HL-60/S4 treated with retinoic acid at 250 ng/mL for 4 days and 3 days (cell line): ENCODE measurements around the gene MCC.

Experiments
- in situ Hi-C: fragments of 300-500 bp; cut with MboI; formaldehyde crosslinking; loops from 2 replicates; pipeline ENCODE4 v1.7.0; 2022; ENCODE audit warnings: low sequenced_read_pairs

MCC gene

DNA sequence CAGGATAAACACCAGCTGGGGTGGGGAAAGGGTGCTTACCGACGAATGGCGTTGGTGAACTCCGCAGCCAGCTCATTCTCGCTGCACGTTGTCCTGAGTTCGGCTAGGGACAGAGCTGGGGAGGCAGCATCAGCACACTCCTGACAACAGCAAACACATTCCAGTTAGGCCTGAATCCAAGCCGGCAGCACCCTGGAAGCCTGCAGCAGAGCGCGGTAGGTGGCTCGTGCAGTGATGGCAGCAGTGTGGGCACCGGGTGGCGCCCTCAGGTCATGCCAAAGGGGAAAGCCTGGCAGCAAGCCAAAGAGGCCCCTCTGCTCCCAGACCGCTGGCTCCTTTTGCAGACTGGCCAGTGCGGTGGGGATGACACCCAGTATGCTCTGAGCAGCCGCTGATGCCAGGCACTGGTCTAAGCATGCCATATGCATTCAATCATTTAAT, 444.7 kb downstream of the MCC start:
- in situ Hi-C loops = no loop called here

DNA sequence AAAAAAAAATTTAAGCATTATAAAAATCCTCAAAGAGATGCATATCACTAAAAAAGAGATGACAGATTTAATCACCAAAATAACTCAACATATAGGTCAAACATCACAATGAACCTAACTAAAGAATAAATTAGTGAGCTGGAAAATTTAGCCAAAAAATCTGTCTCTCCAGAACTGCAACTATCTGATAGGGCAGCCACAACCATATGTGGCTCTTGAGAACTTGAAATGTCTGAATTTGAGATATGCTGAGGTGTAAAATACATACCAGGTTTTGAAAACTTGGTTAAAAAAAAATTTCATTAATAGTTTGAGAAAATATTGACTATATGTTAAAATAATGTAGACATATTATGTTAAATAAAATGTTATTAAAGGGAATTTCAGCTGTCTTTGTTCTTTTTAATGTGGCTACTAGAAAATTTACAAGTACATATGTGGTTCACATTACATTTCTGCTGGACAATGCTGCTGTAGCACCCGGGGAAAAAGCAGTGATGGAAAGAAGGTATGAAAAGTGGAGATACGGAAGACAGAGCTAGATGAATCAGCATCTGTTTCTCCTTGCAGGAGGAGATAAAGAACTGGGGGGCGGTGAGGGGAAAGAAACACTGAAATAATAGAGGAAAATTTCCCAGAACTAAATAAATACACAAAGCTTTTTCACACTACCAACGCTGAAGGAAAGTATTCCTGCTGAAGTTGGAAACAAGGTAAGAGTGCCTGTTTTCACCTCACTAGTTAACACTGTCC, 445.6 kb downstream of the MCC start:
- in situ Hi-C loops = no loop called here

DNA sequence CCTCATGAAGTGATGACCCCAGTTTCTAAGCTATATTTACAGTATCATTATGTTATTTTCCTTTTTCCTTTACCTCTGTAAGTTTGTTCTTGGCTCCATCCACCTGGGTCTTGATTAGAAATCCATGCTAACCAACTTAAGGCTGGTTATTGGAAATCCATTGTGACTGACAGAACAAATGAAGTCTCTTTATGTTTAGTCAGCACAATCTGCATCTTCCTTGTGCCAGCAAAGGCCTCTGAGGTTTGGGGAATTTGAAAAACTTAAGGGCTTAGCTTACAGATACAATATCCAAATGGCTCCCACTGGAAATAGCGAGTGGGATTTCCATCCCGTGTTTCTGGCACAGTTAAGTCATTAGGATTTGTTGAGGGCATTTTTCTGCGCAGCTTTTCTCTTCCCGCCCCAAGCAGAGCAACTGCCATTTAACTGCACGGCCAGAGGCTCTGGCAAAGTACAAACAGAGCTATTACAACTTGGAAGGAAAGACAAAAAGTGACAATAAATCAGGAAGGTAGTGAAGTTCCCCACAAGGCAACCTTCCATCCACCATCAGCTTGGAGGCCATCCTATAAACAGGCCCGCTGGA, 447.5 kb downstream of the MCC start:
- in situ Hi-C loops = no loop called here

DNA sequence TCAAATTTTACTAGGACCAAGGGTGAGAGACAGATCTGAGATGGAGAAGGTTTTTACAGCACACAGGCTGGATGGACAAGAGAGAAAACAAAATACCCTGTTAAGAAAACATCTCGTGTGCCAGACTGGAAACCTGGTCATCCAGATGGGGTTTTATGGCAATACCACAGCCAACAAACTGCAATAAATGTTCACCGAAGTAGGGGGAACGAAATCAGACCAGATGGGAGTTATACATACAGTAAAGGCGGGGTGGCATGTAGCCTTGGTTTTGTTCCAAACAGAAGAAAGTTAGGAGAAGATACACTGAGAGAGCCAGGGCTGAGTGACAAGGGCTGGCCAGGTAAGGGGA, 448.3 kb downstream of the MCC start:
- in situ Hi-C loops = no loop called here

DNA sequence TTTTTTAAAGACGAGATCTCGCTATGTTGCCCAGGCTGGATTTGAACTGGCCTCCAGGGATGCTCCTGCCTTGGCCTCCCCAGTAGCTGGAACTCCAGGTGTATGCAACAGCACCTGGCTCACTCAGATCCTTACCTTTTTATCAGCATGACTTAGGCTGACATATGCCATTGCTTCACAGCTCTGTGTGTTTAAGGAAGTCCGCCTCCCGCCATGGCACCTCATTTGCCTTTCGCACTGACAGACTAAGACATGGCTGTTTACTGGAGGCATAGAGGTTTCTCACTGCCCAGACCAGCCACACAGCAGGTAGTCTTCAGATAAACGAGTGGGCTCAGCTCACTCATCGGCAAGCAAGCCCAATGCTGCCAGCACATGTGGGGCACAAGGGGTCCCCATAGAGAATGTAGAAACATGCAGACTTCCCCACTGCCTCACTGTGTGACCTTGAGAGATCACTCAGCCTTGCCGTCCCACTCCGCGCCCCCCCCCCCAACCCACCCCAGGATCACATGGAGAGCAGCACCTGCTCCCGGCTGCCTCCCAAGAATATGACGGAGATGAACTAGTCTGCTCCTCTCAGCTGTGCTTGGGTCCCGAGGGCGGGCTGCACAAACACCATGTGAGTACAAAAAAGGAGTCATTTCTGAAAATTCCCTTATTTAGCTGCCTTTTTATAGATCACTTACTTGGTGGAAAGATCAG, 448.9 kb downstream of the MCC start:
- in situ Hi-C loops = no loop called here

DNA sequence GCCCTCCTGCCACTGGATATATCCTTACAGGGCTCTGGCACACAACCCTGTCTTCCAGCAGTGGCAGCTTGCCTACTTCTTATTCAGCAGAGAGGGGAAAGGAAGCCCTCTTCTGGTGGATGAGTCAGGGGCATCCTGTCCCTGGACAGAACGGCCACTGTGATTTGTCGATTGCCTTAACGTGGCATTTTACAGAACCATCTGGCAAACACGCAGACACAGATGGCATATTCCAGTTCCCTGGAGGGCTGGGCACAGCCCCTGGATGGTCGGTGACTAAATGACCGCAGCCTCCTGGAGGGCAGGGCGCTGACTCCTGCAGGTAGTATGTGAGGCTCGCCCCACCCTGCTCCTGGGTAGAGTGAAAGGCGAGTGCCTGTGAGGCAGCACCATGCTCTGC, 449.5 kb downstream of the MCC start:
- in situ Hi-C loops = no loop called here

DNA sequence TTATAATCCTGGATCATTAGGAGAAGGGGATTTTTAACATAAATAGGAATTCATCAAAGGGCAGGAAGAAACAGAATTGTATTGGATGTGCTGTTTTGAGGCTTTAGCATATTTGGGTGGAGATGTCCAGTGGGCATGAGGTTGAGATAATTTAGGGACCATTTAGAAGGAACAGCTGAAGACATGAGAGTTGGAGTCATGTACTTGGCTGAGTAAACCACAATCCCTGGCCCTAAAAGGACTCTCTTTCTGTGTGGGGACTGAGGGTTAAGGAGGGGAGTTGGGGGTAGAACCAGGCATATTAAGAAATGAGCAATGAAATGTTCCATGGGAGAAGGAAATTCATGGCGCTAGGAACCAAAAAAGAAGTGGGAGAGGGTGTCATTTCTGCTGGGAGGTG, 450.1 kb downstream of the MCC start:
- in situ Hi-C loops = no loop called here

DNA sequence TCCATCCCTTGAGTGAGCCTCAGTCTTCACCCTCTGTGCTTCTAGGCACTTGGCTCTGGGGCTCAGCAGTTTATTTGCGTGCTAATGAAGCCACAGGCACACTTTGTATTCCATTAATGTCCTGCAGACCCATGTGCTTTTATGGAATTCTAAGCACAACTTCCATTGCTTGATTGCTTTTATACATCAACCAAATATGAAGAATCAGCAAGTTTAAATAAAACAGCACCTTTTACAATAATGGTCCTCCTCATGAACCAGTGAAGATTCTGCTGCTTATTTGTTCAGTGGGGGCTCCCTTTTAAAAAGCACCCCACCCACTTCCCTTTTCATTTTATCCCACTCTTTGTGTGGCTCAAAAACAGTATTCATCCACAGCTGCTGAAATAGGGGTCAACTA, 451.4 kb downstream of the MCC start:
- in situ Hi-C loops = no loop called here

DNA sequence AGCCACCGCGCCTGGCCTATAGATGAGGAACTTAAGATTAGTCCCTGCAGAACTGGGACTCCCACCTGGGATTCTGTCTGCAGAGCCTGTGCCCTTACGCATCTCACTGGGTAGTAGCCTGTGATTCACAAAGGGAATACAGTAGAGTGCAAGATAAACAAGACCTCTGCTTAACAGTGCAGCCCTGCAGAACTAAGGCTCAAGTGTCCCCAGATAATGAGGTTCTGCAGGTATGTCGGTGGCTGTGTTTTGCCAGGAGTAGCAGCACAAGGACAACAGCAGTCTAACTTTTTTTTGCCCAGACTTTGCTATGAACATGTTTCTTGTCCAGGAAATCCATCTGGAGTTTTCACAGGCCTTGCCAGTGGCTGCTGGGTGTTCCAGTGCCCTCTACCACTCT, 451.9 kb downstream of the MCC start:
- in situ Hi-C loops = no loop called here

DNA sequence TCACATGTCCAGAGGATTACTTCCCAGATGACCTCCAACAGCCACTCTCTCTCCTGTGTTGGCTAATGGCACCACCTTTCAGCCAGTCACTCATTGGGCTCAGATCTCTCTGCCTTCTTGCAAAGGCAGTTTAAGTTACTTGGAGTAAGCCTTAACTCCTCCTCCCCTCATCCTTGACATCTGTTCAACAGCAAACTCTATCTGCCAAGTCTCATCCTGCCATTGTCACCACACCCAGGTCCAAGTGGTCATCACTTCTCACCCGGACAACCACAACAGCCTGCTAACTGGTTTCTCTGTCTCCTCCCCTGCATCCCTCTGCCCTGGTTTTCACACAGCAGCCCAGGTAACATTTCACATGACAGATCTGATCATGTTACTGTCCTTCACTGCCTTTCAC, 453.2 kb downstream of the MCC start:
- in situ Hi-C loops = no loop called here

DNA sequence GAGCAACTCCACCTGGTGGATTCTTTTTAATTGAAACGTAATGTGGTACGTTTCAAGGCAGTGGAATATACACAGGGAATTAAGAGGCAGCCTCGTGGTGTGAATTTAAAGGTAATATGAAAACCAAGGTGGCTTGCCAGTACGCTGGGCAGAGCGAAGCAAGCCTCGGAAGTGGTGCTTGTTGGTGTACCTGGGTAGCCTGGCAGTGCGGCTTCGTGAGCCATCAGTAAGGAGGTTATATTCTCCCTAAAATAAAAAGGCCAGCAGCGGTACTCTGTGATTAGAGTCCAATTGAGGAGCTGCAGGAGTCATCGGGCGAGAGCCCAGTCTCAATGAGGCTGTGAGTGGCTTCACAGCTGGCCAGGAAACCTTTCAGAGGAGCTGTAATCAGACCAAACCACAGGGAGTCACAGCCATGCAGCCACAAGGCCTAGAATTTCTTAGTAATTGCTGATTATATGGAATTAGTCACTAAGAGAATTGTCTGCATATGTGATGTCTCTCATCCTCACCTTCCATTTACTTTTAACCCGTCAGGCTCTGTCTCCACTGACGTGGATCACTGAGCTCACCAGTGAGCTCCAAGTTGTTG, 454.0 kb downstream of the MCC start:
- in situ Hi-C loops = no loop called here

DNA sequence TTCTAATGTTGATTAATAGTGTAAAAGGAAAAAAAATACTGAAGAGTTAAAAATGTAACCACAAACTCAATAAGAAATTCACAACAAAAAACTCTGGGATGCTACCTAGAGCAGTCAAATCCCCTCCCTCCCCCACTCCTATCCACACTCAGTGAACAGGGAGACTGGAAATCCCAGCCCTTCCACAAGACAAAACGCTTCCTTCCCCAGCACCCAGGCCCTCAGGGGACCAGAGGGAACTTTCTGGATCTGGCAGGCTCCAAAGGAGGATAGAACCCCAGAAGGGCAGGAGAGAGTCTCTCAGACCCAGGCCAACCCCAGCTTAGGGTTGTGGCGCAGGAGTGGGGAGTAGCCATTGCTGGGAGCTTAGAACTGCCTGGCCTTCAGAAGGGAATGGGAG, 456.7 kb downstream of the MCC start:
- in situ Hi-C loops = no loop called here

DNA sequence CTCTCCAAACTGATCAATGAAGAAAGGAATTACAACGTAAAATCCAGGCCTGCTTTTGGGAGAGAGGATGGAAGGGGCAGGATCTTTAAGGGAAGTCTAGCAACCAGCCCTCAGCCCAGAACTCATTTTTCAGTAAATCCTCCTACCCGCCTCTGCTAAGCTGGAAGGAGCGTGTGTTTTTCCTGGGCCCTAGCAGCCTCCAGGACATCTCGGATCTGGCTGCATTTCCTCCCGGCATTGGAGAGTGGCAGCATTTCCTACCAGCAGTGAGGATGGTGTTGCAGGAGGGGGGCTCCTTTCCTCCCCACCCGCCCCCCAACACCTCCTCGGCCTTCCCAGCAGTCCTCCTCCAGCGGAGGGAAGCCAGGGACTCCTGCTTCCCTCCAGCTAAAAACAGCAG, 457.1 kb downstream of the MCC start:
- in situ Hi-C loops = no loop called here

DNA sequence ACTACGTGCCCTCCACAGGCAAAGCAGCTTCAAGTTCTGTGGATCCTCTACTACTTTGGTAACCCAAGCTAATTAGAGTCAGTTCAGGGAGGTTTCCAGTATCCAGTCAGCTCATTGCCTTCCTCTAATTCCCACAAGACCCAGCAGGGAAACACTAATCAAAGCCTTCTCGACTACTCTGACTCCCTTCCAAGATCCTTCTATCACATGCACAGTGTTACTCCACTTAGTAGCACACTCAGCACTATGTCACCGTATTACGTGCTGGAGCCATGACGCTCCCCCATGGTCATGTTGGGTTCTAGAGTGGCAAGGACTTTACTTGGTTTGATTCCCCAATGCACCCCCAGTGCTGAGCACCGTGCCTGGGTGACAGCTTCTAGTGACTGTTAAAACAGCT, 458.6 kb downstream of the MCC start:
- in situ Hi-C loops = no loop called here

DNA sequence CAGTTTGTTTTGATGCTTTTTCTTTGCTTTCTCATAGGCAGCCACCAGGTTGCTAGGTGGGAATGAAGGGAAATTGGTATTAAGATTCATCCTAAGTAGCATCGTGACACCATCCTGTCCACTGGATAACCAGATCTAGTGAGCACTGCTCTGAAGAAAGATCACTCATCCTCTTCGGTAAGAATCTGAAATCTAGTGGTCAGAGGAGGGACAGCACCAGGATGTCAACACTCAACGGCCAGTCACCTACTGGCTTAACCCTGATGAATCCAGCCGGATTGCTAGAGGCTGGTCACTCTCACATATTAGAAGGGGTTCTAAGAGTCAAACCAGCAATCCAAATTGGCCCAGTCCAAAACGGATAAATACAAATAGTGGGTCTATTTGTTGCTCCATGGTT, 460.8 kb downstream of the MCC start:
- in situ Hi-C loops = no loop called here

DNA sequence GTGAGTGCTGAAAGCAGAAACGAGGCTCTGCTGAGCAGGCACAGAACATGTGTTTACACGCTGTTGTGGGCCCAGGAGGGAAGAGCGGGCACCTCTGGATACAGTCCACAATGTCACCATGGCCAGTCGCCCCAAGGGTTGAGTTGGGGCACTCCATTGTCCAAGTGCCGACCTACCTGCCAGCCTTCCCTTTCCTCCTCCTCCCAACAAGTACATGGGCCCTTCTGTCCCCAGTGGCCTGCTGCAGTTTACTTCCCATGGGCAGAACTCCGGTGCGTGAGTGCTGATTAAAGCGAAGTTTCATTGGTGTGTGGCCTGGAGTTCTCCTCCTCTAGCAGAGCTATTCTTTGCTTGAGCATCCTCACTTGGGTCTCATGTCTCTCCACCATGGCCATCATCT, 461.2 kb downstream of the MCC start:
- in situ Hi-C loops = no loop called here

DNA sequence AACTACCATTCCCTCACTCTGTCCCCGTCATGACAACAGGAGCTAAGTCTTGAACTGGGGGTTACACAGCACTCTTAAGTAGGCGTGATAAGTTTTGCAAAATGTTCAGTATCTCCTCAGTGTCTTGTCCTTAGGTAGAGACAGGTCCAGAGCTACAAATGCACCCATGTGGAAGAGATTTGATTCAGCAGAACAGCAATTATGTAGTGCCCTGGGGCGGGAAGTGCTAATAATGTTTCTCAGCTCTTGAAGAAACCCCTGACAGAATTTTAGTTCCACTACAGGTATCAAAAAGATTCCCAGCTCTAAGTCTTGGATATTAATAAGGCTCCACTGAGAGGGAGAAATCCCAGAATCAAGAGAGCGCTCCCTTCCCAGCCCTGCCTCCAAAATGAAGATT, 462.0 kb downstream of the MCC start:
- in situ Hi-C loops = no loop called here

DNA sequence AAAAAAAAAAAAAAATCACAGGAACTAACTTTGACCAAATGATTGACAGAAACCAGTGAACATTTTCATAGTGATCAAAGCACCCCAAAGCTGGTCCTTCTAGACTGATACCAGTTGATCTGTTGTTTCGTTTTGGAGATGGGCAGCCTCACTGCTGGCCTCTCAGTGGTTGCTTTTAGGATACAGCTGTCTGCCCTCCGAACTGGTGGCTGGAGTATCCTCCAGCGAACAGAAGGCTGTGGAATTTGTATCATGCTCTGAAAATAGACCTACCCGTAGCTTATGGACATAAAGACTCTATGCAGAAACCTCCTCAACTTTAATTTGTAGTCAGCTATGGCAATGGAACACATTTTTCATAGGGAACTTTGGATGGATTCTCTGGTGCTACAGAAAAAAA, 462.7 kb downstream of the MCC start:
- in situ Hi-C loops = no loop called here

DNA sequence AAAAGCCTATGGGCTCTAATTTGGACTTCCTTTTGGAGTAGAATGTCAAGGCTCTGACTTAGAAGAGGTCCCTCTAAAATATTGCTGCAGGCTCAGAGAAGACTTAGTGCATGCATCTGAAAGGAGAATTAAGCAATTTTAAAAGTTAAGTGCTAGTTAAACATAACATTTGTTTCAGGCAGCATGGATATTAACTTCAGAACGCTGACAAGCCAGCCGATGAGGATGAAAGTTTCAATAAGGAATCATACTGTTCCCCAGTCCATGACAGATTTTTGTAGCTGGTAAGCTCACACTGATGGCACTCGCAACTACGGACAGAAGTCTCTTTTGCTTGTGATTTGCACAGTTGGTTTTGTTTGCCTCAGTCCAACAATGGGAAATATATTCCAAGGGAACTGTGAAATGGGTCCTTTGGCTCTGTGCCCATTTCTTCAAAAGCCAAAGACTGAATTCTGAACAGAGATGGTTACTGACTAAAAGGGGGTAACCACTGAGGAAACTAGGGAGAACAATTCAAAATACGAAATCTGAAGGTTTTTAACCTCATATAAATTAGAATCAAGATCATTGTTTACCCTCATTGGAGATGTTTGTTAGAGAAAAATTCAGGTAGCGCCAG, 464.1 kb downstream of the MCC start:
- in situ Hi-C loops = no loop called here

DNA sequence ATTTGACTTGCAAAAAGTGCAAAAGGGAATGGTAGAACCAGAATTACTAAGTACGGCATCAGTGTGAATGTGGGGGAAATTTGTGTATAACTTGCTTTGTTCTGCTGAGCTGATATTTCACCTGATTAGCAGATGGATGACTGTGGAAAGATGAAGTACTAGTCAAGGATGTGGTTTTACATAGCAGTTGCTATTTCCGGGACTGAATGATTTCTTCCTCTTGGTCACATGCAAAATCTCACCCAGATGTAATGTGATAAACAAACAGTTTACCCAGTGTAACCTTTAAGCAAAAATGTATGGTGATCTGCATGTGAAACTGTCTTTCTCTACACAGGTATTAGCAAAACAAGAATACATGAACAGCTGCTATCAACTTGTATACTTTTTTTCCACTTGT, 465.6 kb downstream of the MCC start:
- in situ Hi-C loops = no loop called here

DNA sequence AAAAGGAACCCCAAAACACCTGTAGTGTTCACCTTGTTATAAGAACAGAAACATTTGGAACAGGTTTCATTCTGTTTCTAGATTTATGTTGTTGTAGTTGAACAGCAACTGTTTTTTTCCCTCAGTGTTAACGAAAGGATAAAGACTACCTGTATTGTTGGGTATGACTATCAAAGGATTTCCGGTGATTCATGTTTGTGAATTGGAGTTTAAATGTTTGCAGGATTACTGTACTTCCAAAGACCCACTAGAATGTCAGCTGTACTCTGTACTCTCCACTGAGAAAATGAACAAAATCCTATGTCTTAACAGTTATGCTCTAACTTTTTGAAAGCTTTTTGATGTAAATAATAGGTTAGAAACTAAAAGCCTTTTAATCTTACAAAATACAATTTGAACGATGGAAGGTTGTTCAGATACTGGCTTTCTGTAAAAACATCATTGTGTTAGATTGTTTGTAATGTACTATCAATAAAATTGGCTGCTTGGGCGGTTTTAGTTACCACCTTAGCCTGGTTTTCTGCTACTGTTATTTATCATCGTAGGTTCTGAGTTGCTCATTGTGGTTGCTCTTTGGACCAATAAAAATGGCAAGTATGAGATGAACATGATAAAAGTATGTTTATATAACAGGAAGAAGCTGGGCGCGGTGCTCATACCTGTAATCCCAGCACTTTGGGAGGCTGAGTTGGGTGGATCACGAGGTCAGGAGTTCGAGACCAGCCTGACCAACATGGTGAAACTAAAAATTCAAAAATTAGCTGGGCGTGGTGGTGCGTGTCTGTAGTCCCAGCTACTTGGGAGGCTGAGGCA, 467.6 kb downstream of the MCC start:
- in situ Hi-C loops = no loop called here
